HCT116 (cell line): ENCODE results near the gene LY6G5B. TPM values are rescaled to one million over a fixed set of nuclear protein-coding genes. Genes with fewer than 3 reads are reported as not detected.

Source experiments
- ATAC-seq: fragments of 200-7000 bp; cut with Tn5 transposase; 2 replicates; pipeline ENCODE4 v1.9.1; 2020; ENCODE audit warnings: mild to moderate bottlenecking, moderate library complexity
- BruUV-seq: library from RNA; stranded (reverse); fragments of 400-500 nt; replicated peaks from 2 replicates; lab custom pipeline; 2021; lab: Mats Ljungman, UMichigan
- CTCF ChIA-PET: fragments of 300-600 bp; sonication (Branson Sonifier 250); formaldehyde crosslinking; loops from one replicate; lab custom pipeline; 2021; ENCODE audit warnings: antibody characterized with exemption; lab: Charles Lee
- POLR2A ChIA-PET: fragments of 300-600, 350-600 bp; sonication (Branson Sonifier 250); formaldehyde crosslinking; loops from one replicate; lab custom pipeline; 2021; ENCODE audit warnings: antibody characterized with exemption; lab: Charles Lee
- RAD21 ChIA-PET, 2 experiments: fragments of 300-600 bp; sonication (Branson Sonifier 250); formaldehyde crosslinking; loops; one replicate each; lab custom pipeline; 2023; ENCODE audit warnings: low total read pairs in 2 of 2; ENCODE audit not compliant: uncharacterized antibody in 2 of 2, unreplicated experiment in 2 of 2, low non-redundant PET in 1 of 2; lab: Charles Lee
- DNase-seq: peaks from one replicate; pipeline ENCODE4 v3.0.0-alpha.2; 2010; ENCODE audit warnings: low read depth, low spot score
- H2AFZ ChIP-seq: fragments of 200-600 bp; shearing (Covaris generic), sonication (generic); 2 replicates; pipeline ENCODE4 v1.6.1; 2017; ENCODE audit warnings: low read depth, mixed run types, mixed read lengths, antibody characterized with exemption, low read length; ENCODE audit not compliant: poor library complexity, severe bottlenecking
- H3K27ac ChIP-seq: 2 replicates; pipeline ENCODE4 v1.5.1; 2012; ENCODE audit warnings: low read depth, low read length
- H3K27me3 ChIP-seq: fragments of 200-600 bp; sonication (generic); 2 replicates; pipeline ENCODE4 v1.6.1; 2016; ENCODE audit warnings: mixed run types, low read length, mixed read lengths; ENCODE audit not compliant: insufficient read depth
- H3K36me3 ChIP-seq, 2 experiments: fragments of 200-500 bp in 1 of 2; fragments of 200-600 bp in 1 of 2; sonication (Bioruptor generic) in 1 of 2; sonication (generic) in 1 of 2; 2 replicates each; pipeline versions ENCODE4 v1.5.1 to v1.6.1; 2014 to 2016; ENCODE audit warnings: low read length in 2 of 2, inconsistent platforms in 1 of 2, mixed read lengths in 1 of 2, mixed run types in 1 of 2; ENCODE audit not compliant: insufficient read depth in 2 of 2, control insufficient read depth in 1 of 2
- H3K4me1 ChIP-seq, 2 experiments: fragments of 200-600 bp in 1 of 2; sonication (generic) in 1 of 2; 2 replicates each; pipeline versions ENCODE4 v1.5.1 to v1.6.1; 2012 to 2017; ENCODE audit warnings: low read length in 2 of 2, inconsistent platforms in 1 of 2, mild to moderate bottlenecking in 1 of 2, mixed read lengths in 1 of 2, mixed run types in 1 of 2, moderate library complexity in 1 of 2; ENCODE audit not compliant: insufficient read depth in 2 of 2, control insufficient read depth in 1 of 2
- H3K4me2 ChIP-seq: fragments of 200-600 bp; sonication (generic); 2 replicates; pipeline ENCODE4 v1.6.1; 2017; ENCODE audit warnings: mixed run types, low read length, mixed read lengths
- H3K4me3 ChIP-seq, 2 experiments: fragments of 200-600 bp in 1 of 2; sonication (generic) in 1 of 2; replicated peaks in 1 of 2; 2 replicates each; pipeline ENCODE4 v1.5.1; 2011 to 2016; ENCODE audit warnings: low read length in 2 of 2, control low read depth in 1 of 2, low read depth in 1 of 2, mild to moderate bottlenecking in 1 of 2, mixed read lengths in 1 of 2, mixed run types in 1 of 2
- H3K79me2 ChIP-seq: fragments of 200-600 bp; sonication (generic); 2 replicates; pipeline ENCODE4 v1.6.1; 2017; ENCODE audit warnings: mild to moderate bottlenecking, mixed run types, low read length, moderate library complexity, mixed read lengths; ENCODE audit not compliant: insufficient read depth
- H3K9ac ChIP-seq: fragments of 200-600 bp; sonication (generic); 2 replicates; pipeline ENCODE4 v1.6.1; 2016; ENCODE audit warnings: low read length, mixed read lengths
- H3K9me2 ChIP-seq: fragments of 200-600 bp; sonication (generic), shearing (Covaris generic); 2 replicates; pipeline ENCODE4 v1.6.1; 2017; ENCODE audit warnings: mixed run types, mild to moderate bottlenecking, moderate library complexity; ENCODE audit not compliant: insufficient read depth
- H3K9me3 ChIP-seq, 2 experiments: fragments of 200-500 bp in 1 of 2; fragments of 200-600 bp in 1 of 2; sonication (Bioruptor generic) in 1 of 2; sonication (generic) in 1 of 2; 2 replicates each; pipeline ENCODE4 v1.6.1; 2014 to 2017; ENCODE audit warnings: low read length in 2 of 2, mixed read lengths in 2 of 2, inconsistent platforms in 1 of 2, low read depth in 1 of 2, mild to moderate bottlenecking in 1 of 2, mixed run types in 1 of 2, moderate library complexity in 1 of 2; ENCODE audit not compliant: control insufficient read depth in 1 of 2, insufficient read depth in 1 of 2
- H4K20me1 ChIP-seq: fragments of 200-600 bp; sonication (generic), shearing (Covaris generic); 2 replicates; pipeline ENCODE4 v1.6.1; 2017; ENCODE audit warnings: mixed run types, mild to moderate bottlenecking, moderate library complexity; ENCODE audit not compliant: insufficient read depth
- FOSL1 ChIP-seq: IDR thresholded peaks from 2 replicates; pipeline ENCODE4 v1.6.1; 2012; ENCODE audit warnings: low read depth
- MAX ChIP-seq: IDR thresholded peaks from 2 replicates; pipeline ENCODE4 v1.6.1; 2012
- POLR2A ChIP-seq: IDR thresholded peaks from 2 replicates; pipeline ENCODE4 v1.7.0; 2011; ENCODE audit warnings: borderline replicate concordance; ENCODE audit not compliant: insufficient read depth, insufficient read length; ENCODE audit errors: extremely low read depth
- POLR2AphosphoS5 ChIP-seq: IDR thresholded peaks from 2 replicates; pipeline ENCODE4 v1.6.1; 2011; ENCODE audit warnings: mild to moderate bottlenecking, low read depth, low read length, moderate library complexity
- REST ChIP-seq: IDR thresholded peaks from 2 replicates; pipeline ENCODE4 v1.6.1; 2012; ENCODE audit warnings: low read depth
- TCF7L2 ChIP-seq: IDR thresholded peaks from 2 replicates; pipeline ENCODE4 v1.7.0; 2011; ENCODE audit warnings: borderline replicate concordance, inconsistent platforms; ENCODE audit not compliant: insufficient read depth, insufficient read length; ENCODE audit errors: extremely low read depth
- YY1 ChIP-seq: IDR thresholded peaks from 2 replicates; pipeline ENCODE4 v1.6.1; 2011; ENCODE audit warnings: low read length, low read depth, moderate library complexity, mild to moderate bottlenecking; ENCODE audit not compliant: insufficient replicate concordance; ENCODE audit errors: extremely low read depth
- ZFX ChIP-seq: fragments of 450-650 bp; IDR thresholded peaks from 2 replicates; pipeline ENCODE4 v1.6.1; 2017
- intact Hi-C: fragments of 100-400 bp; cut with micrococcal nuclease; formaldehyde crosslinking; loops from 2 replicates; pipeline ENCODE4 v1.10.0; 2022
- total RNA-seq: library from RNA; stranded (reverse); gene quantifications from one replicate; pipeline ENCODE4 v1.2.1, GENCODE V29; 2021; ENCODE audit not compliant: unreplicated experiment

LY6G5B gene
- total RNA-seq, 1 experiment from 2014 or later: 15.4 TPM

DNA sequence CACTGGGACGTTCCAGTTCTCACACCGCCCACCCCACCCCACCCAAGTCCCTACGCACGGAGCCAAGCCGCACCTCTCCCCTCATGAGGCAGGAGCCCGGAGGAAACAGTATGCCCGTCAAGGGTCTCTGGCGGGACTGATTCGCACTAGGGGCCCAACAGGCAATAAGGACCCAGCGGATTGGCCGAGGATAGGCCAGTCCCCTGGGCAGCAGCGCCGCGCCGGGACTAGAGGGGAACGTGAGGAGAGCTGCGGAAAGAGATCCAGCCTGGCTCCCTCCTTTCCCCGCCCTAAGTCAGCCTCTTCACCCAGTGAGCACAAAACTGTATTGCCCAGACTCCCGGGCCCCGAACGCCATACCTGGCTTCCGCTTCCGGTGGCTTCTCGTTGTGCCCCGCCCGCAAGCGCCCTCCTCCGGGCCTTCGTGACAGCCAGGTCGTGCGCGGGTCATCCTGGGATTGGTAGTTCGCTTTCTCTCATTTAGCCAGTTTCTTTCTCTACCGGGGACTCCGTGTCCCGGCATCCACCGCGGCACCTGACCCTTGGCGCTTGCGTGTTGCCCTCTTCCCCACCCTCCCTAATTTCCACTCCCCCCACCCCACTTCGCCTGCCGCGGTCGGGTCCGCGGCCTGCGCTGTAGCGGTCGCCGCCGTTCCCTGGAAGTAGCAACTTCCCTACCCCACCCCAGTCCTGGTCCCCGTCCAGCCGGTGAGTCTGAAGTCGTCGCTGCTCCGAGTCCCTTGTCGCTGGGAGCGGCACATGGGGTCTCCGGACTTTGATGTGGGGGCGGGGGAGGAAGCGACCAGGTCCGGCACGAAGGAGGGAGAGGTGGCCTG is 4.1 kb upstream of the LY6G5B start, which contains the start of gene CSNK2B:
Gene CSNK2B, plus strand, starts transcription at position 580 of the 836 bp plus-strand sequence. CDS start 752 bp downstream, outside the sequence.
- TF ChIP-seq FOSL1 (no peak), YY1 (peak; percentile 20), POLR2A (peak; percentile 89), ZFX (peak; percentile 57), POLR2AphosphoS5 (peak; percentile 86), MAX (no peak), TCF7L2 (peak; percentile 65), REST (no peak)
- Histone ChIP-seq H3K9me2 (no peaks in the 10 kb centered on the region), H3K4me1 (peaks cover 14 to 34% of the 10 kb centered on the region in 2 experiments; a peak in 3 of 4 replicates), H3K27me3 (no peaks in the 10 kb centered on the region), H3K27ac (peak within 1 kb of the TSS; percentile 90), H3K4me3 (peak within 1 kb of the TSS; percentile 97 to 99), H3K9ac (peak within 1 kb of the TSS; percentile 90), H3K4me2 (peak within 1 kb of the TSS; percentile 83), H4K20me1 (no peaks in the 10 kb centered on the region), H2AFZ (no peak within 1 kb of the TSS), H3K36me3 (peaks cover 31 to 50% of the 10 kb centered on the region in 2 experiments), H3K79me2 (peaks cover 58% of the 10 kb centered on the region), H3K9me3 (no peaks in the 10 kb centered on the region)
- peak; percentile 96 for DNase-seq
- no TSS peak for BruUV-seq
- ChIA-PET POLR2A (interaction anchor here (0.6 to 3.9 kb wide), 9 partner anchors 10 to 517 kb away, joined by 3 to 32 read pairs (median 5); partner anchors contain the start of genes ABHD16A, APOM, BAG6 and CLIC1), RAD21 (no interaction called here), CTCF (interaction anchor here (1.1 kb wide), 1 partner anchor 67 kb away, joined by 4 read pairs; no protein-coding TSS in a partner anchor)
- peak; percentile 84 for ATAC-seq
- intact Hi-C loops: loop anchor here (1.0 to 5.0 kb wide), 4 partner anchors 72 to 232 kb away; partner anchors contain the start of genes ATP6V1G2, CLIC1, DDX39B and EHMT2
